ENCODE measurements around the gene ANKRD12.

The ANKRD12 gene

DNA sequence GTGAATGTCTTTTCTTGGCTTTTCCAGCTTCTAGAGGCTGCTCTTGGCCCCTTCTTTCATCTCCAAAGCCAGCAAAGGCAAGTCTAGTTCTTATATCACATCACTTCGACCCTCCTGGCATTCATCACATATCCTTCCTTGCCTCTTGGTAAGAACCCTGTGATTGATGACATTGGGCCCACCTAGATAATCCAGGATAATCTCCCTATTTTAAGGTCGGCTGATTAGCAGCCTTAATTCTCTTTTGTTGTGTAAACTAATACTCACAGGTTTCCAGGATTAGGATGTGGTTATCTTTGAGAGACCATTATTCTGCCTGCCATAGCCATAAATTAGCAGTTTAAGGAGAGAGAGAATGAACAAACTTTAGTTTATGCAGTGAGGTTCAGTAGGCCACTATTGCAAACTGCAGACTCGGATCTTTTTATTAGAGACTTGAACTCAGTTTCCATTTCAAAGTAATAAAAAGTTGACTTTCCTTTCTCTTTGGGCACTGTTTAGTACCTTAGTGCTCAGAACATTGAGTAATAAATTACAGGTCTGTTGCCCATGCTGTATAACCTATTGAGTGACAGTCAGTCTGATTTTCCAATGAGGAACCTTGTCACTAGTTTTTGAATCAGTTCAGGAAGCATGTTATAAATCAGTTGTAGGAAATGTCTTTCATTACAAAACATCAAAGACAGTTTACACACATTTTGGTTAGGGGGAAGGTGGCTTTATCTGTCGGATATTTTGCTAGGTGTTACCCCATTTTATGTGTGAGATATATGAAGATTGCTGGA is 29.6 kb upstream of the ANKRD12 start:
- Histone ChIP-seq H3K27ac (peak overlapping the region in 1 of 2 donors; percentile 0), H3K4me3 (peak overlapping the region; percentile 27)
- no peak for TF ChIP-seq CTCF (IDR thresholded peaks at IDR 0.05)
- DNase-seq (ENCODE audit: low spot score) = no peak

DNA sequence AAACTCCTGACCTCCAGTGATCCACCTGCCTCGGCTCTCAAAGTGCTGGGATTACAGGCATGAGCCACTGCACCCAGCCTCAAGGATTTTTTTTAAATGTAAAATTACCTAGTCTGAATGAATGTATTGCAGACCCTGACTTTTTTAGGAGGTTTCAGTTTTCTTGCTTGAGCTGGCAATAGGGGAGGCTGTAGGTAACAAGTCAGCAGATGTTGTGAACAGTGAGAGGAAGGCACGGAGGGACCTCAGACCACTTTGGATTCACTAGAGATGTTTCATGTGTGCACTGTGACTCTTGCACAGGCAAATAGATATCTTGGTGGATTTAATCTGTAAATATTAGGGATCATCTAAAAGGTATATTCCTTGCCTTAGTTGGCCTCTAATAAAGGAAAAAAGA is 27.7 kb upstream of the ANKRD12 start:
- Histone ChIP-seq H3K27ac (peak overlapping the region in 1 of 2 donors; percentile 3), H3K4me3 (no peak overlapping the region)
- no peak for TF ChIP-seq CTCF (IDR thresholded peaks at IDR 0.05)

GRCh38 chr18:9109523-9109922 is 27.1 kb upstream of the ANKRD12 start:
- H3K27ac ChIP-seq = peak overlapping the region; percentile 3 to 48
- no peak for TF ChIP-seq CTCF (IDR thresholded peaks at IDR 0.05)
- no peak for DNase-seq (ENCODE audit: low spot score)

More for the DNA sequence above, 27.7 kb upstream of the ANKRD12 start:
- DNase-seq (ENCODE audit: low spot score) = no peak

GRCh38 chr18:9113468-9114149 is 23.0 kb upstream of the ANKRD12 start:
- Histone ChIP-seq H3K27ac (peak overlapping the region in 1 of 2 donors; percentile 51), H3K4me3 (peak overlapping the region; percentile 23)
- no peak for TF ChIP-seq CTCF (IDR thresholded peaks at IDR 0.05)
- DNase-seq (ENCODE audit: low spot score) = no peak

More at GRCh38 chr18:9109523-9109922, 27.1 kb upstream of the ANKRD12 start:
- no peak overlapping the region for H3K4me3 ChIP-seq

DNA sequence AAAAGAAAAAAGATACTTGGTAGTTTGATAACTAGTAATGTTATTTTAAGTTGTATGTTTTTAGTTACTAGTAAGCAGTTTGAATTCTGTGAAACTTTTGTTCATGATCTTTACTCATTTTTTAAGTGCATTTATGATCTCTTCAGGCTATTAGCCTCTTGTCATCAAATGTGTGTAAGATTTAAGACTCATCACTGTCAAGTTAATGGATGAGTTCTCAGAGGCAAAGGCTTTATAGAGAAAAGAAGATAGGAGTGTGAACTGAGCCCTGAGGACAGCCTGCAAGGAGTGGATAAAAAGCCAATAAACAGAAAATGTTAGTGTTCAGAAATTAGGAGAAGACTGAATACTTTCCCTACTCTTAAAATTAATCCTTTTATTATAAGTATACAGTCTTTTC is 20.6 kb upstream of the ANKRD12 start:
- no peak for DNase-seq (ENCODE audit: low spot score)
- no peak for TF ChIP-seq CTCF (IDR thresholded peaks at IDR 0.05)
- H3K27ac ChIP-seq = no peak overlapping the region
- no peak overlapping the region for H3K4me3 ChIP-seq

DNA sequence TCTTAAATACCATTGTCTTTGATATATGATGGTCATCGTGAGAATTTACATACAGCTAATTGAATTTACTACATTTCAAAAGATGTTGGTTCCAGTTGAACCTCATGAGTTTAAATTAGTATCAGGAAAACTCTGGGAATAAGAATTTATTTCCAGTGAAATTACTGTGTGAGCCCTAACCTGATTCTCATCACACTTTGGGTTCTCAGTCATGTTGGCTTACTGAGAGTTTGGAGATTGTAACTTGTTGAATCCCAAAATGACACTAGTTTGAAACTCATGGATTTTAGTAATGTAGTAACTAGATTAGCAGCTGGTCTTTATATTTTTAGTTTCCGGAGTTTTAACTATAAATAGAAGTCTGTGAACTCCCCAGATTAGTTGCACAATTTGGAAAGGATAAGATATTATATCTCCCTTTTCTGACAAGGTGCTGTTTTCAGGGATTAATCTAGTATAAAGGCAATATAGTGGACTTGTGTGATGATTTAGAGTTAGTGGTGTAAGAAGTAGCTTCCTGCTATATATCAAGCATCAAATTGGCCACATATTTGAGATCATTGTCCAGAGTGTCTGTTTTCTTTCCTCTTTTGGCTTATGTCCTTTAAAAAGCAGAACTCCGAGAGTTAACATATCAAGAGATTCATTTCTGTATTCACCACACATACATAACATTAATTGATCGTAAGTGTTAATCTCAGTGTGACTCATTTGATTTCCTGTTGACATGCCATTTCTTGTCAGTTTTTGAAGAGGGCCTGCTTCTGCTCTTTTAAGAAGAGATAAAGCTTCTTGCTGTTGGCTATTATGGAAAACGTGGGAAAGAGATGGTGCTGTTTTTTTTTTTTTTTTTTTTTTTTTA is 18.4 kb upstream of the ANKRD12 start:
- TF ChIP-seq CTCF (IDR thresholded peaks at IDR 0.05) = no peak
- peak overlapping the region; percentile 58 for H3K4me3 ChIP-seq
- no peak for DNase-seq (ENCODE audit: low spot score)
- peak overlapping the region; percentile 63 to 70 for H3K27ac ChIP-seq
